ENCODE measurements around the gene SCN4B. TPM values are rescaled to one million over a fixed set of nuclear protein-coding genes. Genes with fewer than 3 reads are reported as not detected.

The SCN4B gene
- total and polyA plus RNA-seq, 10 of the 15 experiments (the other 5 are each of a cell fraction or from before 2014, with no cell fraction given): 0.01 to 0.49 (median 0.04) TPM; not detected in 5

GRCh38 chr11:118084656-118085055, 68.0 kb downstream of the SCN4B start:
- H4K20me1 ChIP-seq (ENCODE audit: control insufficient read depth, insufficient read depth): no peaks in the 10 kb centered on the region
- no peak overlapping the region for H3K4me3 ChIP-seq
- no peaks in the 10 kb centered on the region for H3K36me3 ChIP-seq (ENCODE audit: control insufficient read depth in 2 of 2, insufficient read depth in 2 of 2, low read length in 1 of 2)
- in situ Hi-C loops (cut with MboI): no loop called here
- no TSS peak for BruUV-seq (replicated peaks)
- H3K9ac ChIP-seq (ENCODE audit: control insufficient read depth, insufficient read depth, low read length): no peak overlapping the region
- FAIRE-seq (no peak), ATAC-seq (no peak), DNase-seq (ENCODE audit: low read depth, low spot score) (no peak)
- ChIA-PET RAD21 (ENCODE audit: unreplicated experiment) (no interaction called here), CTCF (interaction anchor here (1.3 to 1.4 kb wide), 2 partner anchors 87 to 138 kb away, joined by 3 to 4 read pairs; no protein-coding TSS in a partner anchor), SMC1A (ENCODE audit: uncharacterized antibody, unreplicated experiment) (interaction anchor here (0.9 to 1.3 kb wide), 2 partner anchors 15 to 34 kb away, joined by 3 to 4 read pairs; no protein-coding TSS in a partner anchor), POLR2A (interaction anchor here (1.5 kb wide), 1 partner anchor 60 kb away, joined by 3 read pairs; no protein-coding TSS in a partner anchor)
- H3K4me2 ChIP-seq (ENCODE audit: control insufficient read depth, insufficient read depth): no peak overlapping the region
- TF ChIP-seq ZNF217 (IDR thresholded peaks at IDR 0.05): 0 out of 2 replicates have a peak, but pooled peaks have one; percentile 42
- no peak for TF ChIP-seq CBX5 (IDR thresholded peaks at IDR 0.05; ENCODE audit: low read depth)
- intact Hi-C loops (cut with micrococcal nuclease; ENCODE audit: unreplicated experiment): no loop called here
- H2AFZ ChIP-seq (ENCODE audit: control insufficient read depth, low read depth, low read length): no peak overlapping the region
- no peaks in the 10 kb centered on the region for H3K4me1 ChIP-seq (ENCODE audit: control insufficient read depth, insufficient read depth, low read length)
- peaks cover 19% of the 10 kb centered on the region; the same call in 2 of the 3 replicates for H3K9me3 ChIP-seq (replicated peaks; ENCODE audit: control insufficient read depth, insufficient read depth, low read length)
- H3K27ac ChIP-seq (ENCODE audit: control insufficient read depth, insufficient read depth): no peak overlapping the region
- H3K79me2 ChIP-seq (ENCODE audit: control insufficient read depth, insufficient read depth, low read length): no peaks in the 10 kb centered on the region
- H3K27me3 ChIP-seq (replicated peaks in 1 of 2; ENCODE audit: control insufficient read depth in 2 of 2, insufficient read depth in 2 of 2, low read length in 1 of 2): peaks cover 0 to 4% of the 10 kb centered on the region in 2 experiments; a peak in 1 of 4 replicates

GRCh38 chr11:118084247-118084646, 68.4 kb downstream of the SCN4B start:
- H3K27ac ChIP-seq (ENCODE audit: control insufficient read depth, insufficient read depth): no peak overlapping the region
- no peak for TF ChIP-seq BHLHE40 (IDR thresholded peaks at IDR 0.05; ENCODE audit: borderline replicate concordance in 1 of 2, low read depth in 2 of 2, low read length in 1 of 2)
- 0 out of 2 replicates have a peak, but pooled peaks have one; percentile 25 for TF ChIP-seq NFYB (IDR thresholded peaks at IDR 0.05; ENCODE audit: insufficient read depth, low read depth, low read length)
- no peak overlapping the region for H3K9ac ChIP-seq (ENCODE audit: control insufficient read depth, insufficient read depth, low read length)
- H3K79me2 ChIP-seq (ENCODE audit: control insufficient read depth, insufficient read depth, low read length): no peaks in the 10 kb centered on the region
- ATAC-seq (peak; percentile 44), DNase-seq (ENCODE audit: low read depth, low spot score) (peak; percentile 4), FAIRE-seq (no peak)
- no peaks in the 10 kb centered on the region for H4K20me1 ChIP-seq (ENCODE audit: control insufficient read depth, insufficient read depth)
- intact Hi-C loops (cut with micrococcal nuclease; ENCODE audit: unreplicated experiment): no loop called here
- ChIA-PET CTCF (interaction anchor here (0.6 to 2.2 kb wide), 4 partner anchors 12 to 137 kb away, joined by 3 to 7 read pairs (median 4); no protein-coding TSS in a partner anchor), SMC1A (ENCODE audit: uncharacterized antibody, unreplicated experiment) (interaction anchor here (0.9 to 1.3 kb wide), 2 partner anchors 16 to 34 kb away, joined by 3 to 4 read pairs; no protein-coding TSS in a partner anchor), POLR2A (interaction anchor here (0.5 to 1.5 kb wide), 4 partner anchors 15 to 97 kb away, joined by 3 read pairs; no protein-coding TSS in a partner anchor), RAD21 (ENCODE audit: unreplicated experiment) (no interaction called here)
- H3K9me3 ChIP-seq (replicated peaks; ENCODE audit: control insufficient read depth, insufficient read depth, low read length): peaks cover 19% of the 10 kb centered on the region; the same call in 2 of the 3 replicates
- WGBS (ENCODE audit: insufficient coverage, insufficient replicate concordance, low lambda C conversion rate, missing lambda C conversion rate): 7% methylated on average over 4 of the region's 4 CpGs
- no peaks in the 10 kb centered on the region for H3K36me3 ChIP-seq (ENCODE audit: control insufficient read depth in 2 of 2, insufficient read depth in 2 of 2, low read length in 1 of 2)
- peaks cover 0 to 4% of the 10 kb centered on the region in 2 experiments; a peak in 1 of 4 replicates for H3K27me3 ChIP-seq (replicated peaks in 1 of 2; ENCODE audit: control insufficient read depth in 2 of 2, insufficient read depth in 2 of 2, low read length in 1 of 2)
- in situ Hi-C loops (cut with MboI): no loop called here
- H3K4me1 ChIP-seq (ENCODE audit: control insufficient read depth, insufficient read depth, low read length): no peaks in the 10 kb centered on the region
- BruUV-seq (replicated peaks): no TSS peak
- no peak overlapping the region for H3K4me3 ChIP-seq
- no peak overlapping the region for H3K4me2 ChIP-seq (ENCODE audit: control insufficient read depth, insufficient read depth)
- no peak overlapping the region for H2AFZ ChIP-seq (ENCODE audit: control insufficient read depth, low read depth, low read length)

Other genes starting within 250 kb of the SCN4B start
Only the 7 nearest of the 13 such genes appear.
- 0.05 TPM in 1 of 2 replicates, not detected in the other for gene TMPRSS4, start 75.7 kb downstream of the SCN4B start, total RNA-seq (2014; rRNA removed)
- gene TMPRSS4, start 75.7 kb downstream of the SCN4B start, total RNA-seq (2014; rRNA removed; fragmentation: Illumina TruSeq; extraction: Trizol): not detected in 2 replicates
- 0.26 TPM in 1 of 2 replicates, not detected in the other for gene TMPRSS4, start 75.7 kb downstream of the SCN4B start, total RNA-seq (2021)
- 0.01 and 0.14 TPM in 2 replicates for gene TMPRSS4, start 75.7 kb downstream of the SCN4B start, polyA plus RNA-seq (2011; rRNA removed)
- gene TMPRSS4, start 75.7 kb downstream of the SCN4B start, polyA plus RNA-seq (2014; fragmentation: Illumina TruSeq; extraction: Trizol): not detected in 2 replicates
- not detected for gene TMPRSS4, start 75.7 kb downstream of the SCN4B start, polyA plus RNA-seq (2014; fragmentation: Nextera tagmentation; extraction: Ambion mirVana)
- gene TMPRSS4, start 75.7 kb downstream of the SCN4B start, polyA plus RNA-seq (2014; rRNA removed): not detected in 2 replicates
- not detected for gene TMPRSS4, start 75.7 kb downstream of the SCN4B start, polyA plus RNA-seq (2016; fragmentation: Nextera tagmentation; extraction: Ambion mirVana)
- not detected in 2 replicates for gene SMIM35, start 65.9 kb downstream of the SCN4B start, total RNA-seq (2014; rRNA removed)
- gene SMIM35, start 65.9 kb downstream of the SCN4B start, total RNA-seq (2014; rRNA removed; fragmentation: Illumina TruSeq; extraction: Trizol): not detected in 2 replicates
- gene SMIM35, start 65.9 kb downstream of the SCN4B start, total RNA-seq (2021): not detected in 2 replicates
- gene SMIM35, start 65.9 kb downstream of the SCN4B start, polyA plus RNA-seq (2011; rRNA removed): 0.82 and 1.1 TPM in 2 replicates
- 0.12 TPM in 1 of 2 replicates, not detected in the other for gene SMIM35, start 65.9 kb downstream of the SCN4B start, polyA plus RNA-seq (2014; fragmentation: Illumina TruSeq; extraction: Trizol)
- gene SMIM35, start 65.9 kb downstream of the SCN4B start, polyA plus RNA-seq (2014; fragmentation: Nextera tagmentation; extraction: Ambion mirVana): under 1 TPM; 0.02 to 0.03 TPM
- 0.05 TPM in 1 of 2 replicates, not detected in the other for gene SMIM35, start 65.9 kb downstream of the SCN4B start, polyA plus RNA-seq (2014; rRNA removed)
- gene SMIM35, start 65.9 kb downstream of the SCN4B start, polyA plus RNA-seq (2016; fragmentation: Nextera tagmentation; extraction: Ambion mirVana): not detected
- 0.05 TPM in 1 of 2 replicates, not detected in the other for gene SCN2B, start 23.8 kb upstream of the SCN4B start, total RNA-seq (2014; rRNA removed)
- gene SCN2B, start 23.8 kb upstream of the SCN4B start, total RNA-seq (2014; rRNA removed; fragmentation: Illumina TruSeq; extraction: Trizol): not detected in 2 replicates
- gene SCN2B, start 23.8 kb upstream of the SCN4B start, total RNA-seq (2021): not detected in 2 replicates
- 0.01 TPM in 1 of 2 replicates, not detected in the other for gene SCN2B, start 23.8 kb upstream of the SCN4B start, polyA plus RNA-seq (2011; rRNA removed)
- gene SCN2B, start 23.8 kb upstream of the SCN4B start, polyA plus RNA-seq (2014; fragmentation: Illumina TruSeq; extraction: Trizol): not detected in 2 replicates
- not detected for gene SCN2B, start 23.8 kb upstream of the SCN4B start, polyA plus RNA-seq (2014; fragmentation: Nextera tagmentation; extraction: Ambion mirVana)
- gene SCN2B, start 23.8 kb upstream of the SCN4B start, polyA plus RNA-seq (2014; rRNA removed): not detected in 2 replicates
- not detected for gene SCN2B, start 23.8 kb upstream of the SCN4B start, polyA plus RNA-seq (2016; fragmentation: Nextera tagmentation; extraction: Ambion mirVana)
- gene JAML, start 72.2 kb upstream of the SCN4B start, total RNA-seq (2014; rRNA removed): 2.9 and 5.0 TPM in 2 replicates
- 3.4 and 4.7 TPM in 2 replicates for gene JAML, start 72.2 kb upstream of the SCN4B start, total RNA-seq (2014; rRNA removed; fragmentation: Illumina TruSeq; extraction: Trizol)
- 2.4 and 3.7 TPM in 2 replicates for gene JAML, start 72.2 kb upstream of the SCN4B start, total RNA-seq (2021)
- 0.50 and 0.60 TPM in 2 replicates for gene JAML, start 72.2 kb upstream of the SCN4B start, polyA plus RNA-seq (2011; rRNA removed)
- gene JAML, start 72.2 kb upstream of the SCN4B start, polyA plus RNA-seq (2014; fragmentation: Illumina TruSeq; extraction: Trizol): 4.8 and 6.1 TPM in 2 replicates
- 1 to 10 TPM; 2.9 to 3.5 TPM for gene JAML, start 72.2 kb upstream of the SCN4B start, polyA plus RNA-seq (2014; fragmentation: Nextera tagmentation; extraction: Ambion mirVana)
- 2.1 and 4.0 TPM in 2 replicates for gene JAML, start 72.2 kb upstream of the SCN4B start, polyA plus RNA-seq (2014; rRNA removed)
- 1 to 10 TPM; 7.7 to 8.1 TPM for gene JAML, start 72.2 kb upstream of the SCN4B start, polyA plus RNA-seq (2016; fragmentation: Nextera tagmentation; extraction: Ambion mirVana)
- 7.3 and 9.8 TPM in 2 replicates for gene MPZL3, start 99.5 kb upstream of the SCN4B start, total RNA-seq (2014; rRNA removed)
- 6.6 TPM in 2 replicates for gene MPZL3, start 99.5 kb upstream of the SCN4B start, total RNA-seq (2014; rRNA removed; fragmentation: Illumina TruSeq; extraction: Trizol)
- gene MPZL3, start 99.5 kb upstream of the SCN4B start, total RNA-seq (2021): 5.6 and 6.4 TPM in 2 replicates
- 5.5 and 8.5 TPM in 2 replicates for gene MPZL3, start 99.5 kb upstream of the SCN4B start, polyA plus RNA-seq (2011; rRNA removed)
- gene MPZL3, start 99.5 kb upstream of the SCN4B start, polyA plus RNA-seq (2014; fragmentation: Illumina TruSeq; extraction: Trizol): 6.0 and 8.0 TPM in 2 replicates
- gene MPZL3, start 99.5 kb upstream of the SCN4B start, polyA plus RNA-seq (2014; fragmentation: Nextera tagmentation; extraction: Ambion mirVana): 1 to 10 TPM; 2.1 to 7.5 TPM
- 4.6 and 7.0 TPM in 2 replicates for gene MPZL3, start 99.5 kb upstream of the SCN4B start, polyA plus RNA-seq (2014; rRNA removed)
- 1 to 10 TPM; 4.0 to 4.7 TPM for gene MPZL3, start 99.5 kb upstream of the SCN4B start, polyA plus RNA-seq (2016; fragmentation: Nextera tagmentation; extraction: Ambion mirVana)
- gene MPZL2, start 111.5 kb upstream of the SCN4B start, total RNA-seq (2014; rRNA removed): 3.3 and 4.0 TPM in 2 replicates
- gene MPZL2, start 111.5 kb upstream of the SCN4B start, total RNA-seq (2014; rRNA removed; fragmentation: Illumina TruSeq; extraction: Trizol): 3.0 and 3.1 TPM in 2 replicates
- 3.2 and 4.4 TPM in 2 replicates for gene MPZL2, start 111.5 kb upstream of the SCN4B start, total RNA-seq (2021)
- gene MPZL2, start 111.5 kb upstream of the SCN4B start, polyA plus RNA-seq (2011; rRNA removed): 0.76 and 0.81 TPM in 2 replicates
- gene MPZL2, start 111.5 kb upstream of the SCN4B start, polyA plus RNA-seq (2014; fragmentation: Illumina TruSeq; extraction: Trizol): 4.8 and 5.2 TPM in 2 replicates
- gene MPZL2, start 111.5 kb upstream of the SCN4B start, polyA plus RNA-seq (2014; fragmentation: Nextera tagmentation; extraction: Ambion mirVana): 1 to 10 TPM; 4.2 to 4.5 TPM
- 2.5 and 2.6 TPM in 2 replicates for gene MPZL2, start 111.5 kb upstream of the SCN4B start, polyA plus RNA-seq (2014; rRNA removed)
- 1 to 10 TPM in 1 of 2 experiments, under 1 TPM in 1; 0.88 to 1.6 TPM for gene MPZL2, start 111.5 kb upstream of the SCN4B start, polyA plus RNA-seq (2016; fragmentation: Nextera tagmentation; extraction: Ambion mirVana)
- gene CD3E, start 151.9 kb upstream of the SCN4B start, total RNA-seq (2014; rRNA removed): 3.4 and 4.0 TPM in 2 replicates
- gene CD3E, start 151.9 kb upstream of the SCN4B start, total RNA-seq (2014; rRNA removed; fragmentation: Illumina TruSeq; extraction: Trizol): 4.4 and 5.1 TPM in 2 replicates
- gene CD3E, start 151.9 kb upstream of the SCN4B start, total RNA-seq (2021): 11.6 and 13.4 TPM in 2 replicates
- 0.10 and 0.14 TPM in 2 replicates for gene CD3E, start 151.9 kb upstream of the SCN4B start, polyA plus RNA-seq (2011; rRNA removed)
- 14.9 and 17.3 TPM in 2 replicates for gene CD3E, start 151.9 kb upstream of the SCN4B start, polyA plus RNA-seq (2014; fragmentation: Illumina TruSeq; extraction: Trizol)
- gene CD3E, start 151.9 kb upstream of the SCN4B start, polyA plus RNA-seq (2014; fragmentation: Nextera tagmentation; extraction: Ambion mirVana): 1 to 10 TPM; 1.7 to 2.4 TPM
- 9.7 and 10.9 TPM in 2 replicates for gene CD3E, start 151.9 kb upstream of the SCN4B start, polyA plus RNA-seq (2014; rRNA removed)
- gene CD3E, start 151.9 kb upstream of the SCN4B start, polyA plus RNA-seq (2016; fragmentation: Nextera tagmentation; extraction: Ambion mirVana): 1 to 10 TPM; 3.1 to 4.2 TPM

Measured in GM12878 (cell line).